ENCODE measurements around the gene CD82.

DNA sequence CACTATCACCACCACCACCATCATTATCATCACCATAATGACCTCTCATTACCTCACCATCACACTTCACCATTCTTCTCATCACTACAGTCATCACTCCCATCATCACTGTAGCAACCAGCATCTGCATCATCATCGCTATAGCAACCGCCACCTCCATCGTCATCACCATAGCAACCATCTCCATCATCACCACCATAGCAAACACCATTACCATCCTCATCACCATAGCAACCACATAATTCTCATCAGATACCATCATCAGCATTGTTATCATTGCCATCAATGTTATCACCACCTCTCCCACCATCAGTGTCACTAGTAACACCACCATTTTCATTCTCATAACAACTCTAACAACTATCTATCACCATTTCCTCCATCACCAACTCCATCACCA is 23.1 kb upstream of the CD82 start:
- TF ChIP-seq, protein P1, sequence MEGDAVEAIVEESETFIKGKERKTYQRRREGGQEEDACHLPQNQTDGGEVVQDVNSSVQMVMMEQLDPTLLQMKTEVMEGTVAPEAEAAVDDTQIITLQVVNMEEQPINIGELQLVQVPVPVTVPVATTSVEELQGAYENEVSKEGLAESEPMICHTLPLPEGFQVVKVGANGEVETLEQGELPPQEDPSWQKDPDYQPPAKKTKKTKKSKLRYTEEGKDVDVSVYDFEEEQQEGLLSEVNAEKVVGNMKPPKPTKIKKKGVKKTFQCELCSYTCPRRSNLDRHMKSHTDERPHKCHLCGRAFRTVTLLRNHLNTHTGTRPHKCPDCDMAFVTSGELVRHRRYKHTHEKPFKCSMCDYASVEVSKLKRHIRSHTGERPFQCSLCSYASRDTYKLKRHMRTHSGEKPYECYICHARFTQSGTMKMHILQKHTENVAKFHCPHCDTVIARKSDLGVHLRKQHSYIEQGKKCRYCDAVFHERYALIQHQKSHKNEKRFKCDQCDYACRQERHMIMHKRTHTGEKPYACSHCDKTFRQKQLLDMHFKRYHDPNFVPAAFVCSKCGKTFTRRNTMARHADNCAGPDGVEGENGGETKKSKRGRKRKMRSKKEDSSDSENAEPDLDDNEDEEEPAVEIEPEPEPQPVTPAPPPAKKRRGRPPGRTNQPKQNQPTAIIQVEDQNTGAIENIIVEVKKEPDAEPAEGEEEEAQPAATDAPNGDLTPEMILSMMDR (IDR thresholded peaks at IDR 0.05): no peak
- no peak for TF ChIP-seq EZH2 (IDR thresholded peaks at IDR 0.05; ENCODE audit: borderline replicate concordance, insufficient read depth, low read depth, low read length, poor library complexity, severe bottlenecking)
